Sigmoid colon (tissue), 4 donors: ENCODE results near the gene MAPRE3.

Source experiments
- CTCF ChIP-seq, 4 experiments: fragments of 450-650 bp in 3 of 4; fragments of 200-600 bp in 1 of 4; IDR thresholded peaks; one replicate each; pipeline ENCODE4 v1.5.1; 2016 to 2019; ENCODE audit warnings: antibody characterized with exemption in 4 of 4, mild to moderate bottlenecking in 3 of 4, moderate library complexity in 2 of 4
- EP300 ChIP-seq, 4 donors: sonication (generic); formaldehyde crosslinking; IDR thresholded peaks; one replicate each; pipeline ENCODE4 v1.6.1; 2017; ENCODE audit warnings: antibody characterized with exemption in 4 of 4
- POLR2A ChIP-seq, 2 donors: fragments of 450-650 bp; IDR thresholded peaks; one replicate each; pipeline ENCODE4 v1.6.1; 2016; ENCODE audit warnings: antibody characterized with exemption in 2 of 2, mild to moderate bottlenecking in 2 of 2, moderate library complexity in 2 of 2
- POLR2AphosphoS5 ChIP-seq, 4 donors: sonication (generic); formaldehyde crosslinking; IDR thresholded peaks; one replicate each; pipeline ENCODE4 v1.6.1; 2017; ENCODE audit warnings: antibody characterized with exemption in 4 of 4

GRCh38 chr2:26991717-26992116 is 21.3 kb downstream of the MAPRE3 start:
- TF ChIP-seq CTCF (IDR thresholded peaks at IDR 0.05) = no peak
- TF ChIP-seq POLR2A (IDR thresholded peaks at IDR 0.05) = no peak
- TF ChIP-seq POLR2AphosphoS5 (IDR thresholded peaks at IDR 0.05) = no peak
- TF ChIP-seq EP300 (IDR thresholded peaks at IDR 0.05) = no peak
